ENCODE data around the gene ADGRV1. TPM values are rescaled to one million over a fixed set of nuclear protein-coding genes. Genes with fewer than 3 reads are reported as not detected.
A peak's percentile ranks its signal among the peaks of the same experiment; 100 is the strongest.
"Not testable (repeated sequence)": the region's sequence is repeated elsewhere in the genome, so short reads cannot be mapped to it uniquely, and the experiment has no call there.

ADGRV1 gene
- total and polyA plus RNA-seq, 9 of the 15 experiments (the other 6 are each of a cell fraction or from before 2014, with no cell fraction given) = 21.7 to 156 (median 58.2) TPM

GRCh38 chr5:91049800-91050199, 491.2 kb downstream of the ADGRV1 start:
- Histone ChIP-seq H3K36me3 (ENCODE audit: control insufficient read depth, insufficient read depth, low read length) (no peaks in the 10 kb centered on the region), H3K9me1 (ENCODE audit: control insufficient read depth, insufficient read depth, low read length) (no peaks in the 10 kb centered on the region), H2AFZ (ENCODE audit: low read depth, low read length) (no peak overlapping the region), H3K27ac (ENCODE audit: extremely low read depth, low read depth, low read length) (no peak overlapping the region), H3K4me1 (replicated peaks in 1 of 2; ENCODE audit: control insufficient read depth in 2 of 2, insufficient read depth in 2 of 2, low read length in 2 of 2) (no peaks in the 10 kb centered on the region; a peak in 1 of 5 replicates), H3K9me3 (replicated peaks; ENCODE audit: control insufficient read depth, insufficient read depth, low read depth, low read length) (no peaks in the 10 kb centered on the region), H3K9ac (ENCODE audit: insufficient read depth in 1 of 2, low read depth in 2 of 2, low read length in 2 of 2) (no peak overlapping the region), H3K4me2 (ENCODE audit: insufficient read depth, low read length) (no peak overlapping the region), H3K79me2 (ENCODE audit: control insufficient read depth, insufficient read depth, low read length) (no peaks in the 10 kb centered on the region), H3K27me3 (ENCODE audit: control insufficient read depth in 2 of 2, insufficient read depth in 2 of 2, low read length in 2 of 2) (no peaks in the 10 kb centered on the region), H3K4me3 (no peak overlapping the region), H4K20me1 (replicated peaks; ENCODE audit: control insufficient read depth, insufficient read depth, low read length) (no peaks in the 10 kb centered on the region)
- ChIA-PET POLR2A (no interaction called here), CTCF (ENCODE audit: low intra/inter-chr PET ratio) (no interaction called here)
- TF ChIP-seq TAL1 (IDR thresholded peaks at IDR 0.05) (no peak), SMAD1 (IDR thresholded peaks at IDR 0.05; ENCODE audit: low read depth, low read length, partially characterized antibody) (no peak), ZNF79 (CRISPR knock-in tag; IDR thresholded peaks at IDR 0.05; ENCODE audit: low read depth) (no peak), ZBTB34 (CRISPR knock-in tag; IDR thresholded peaks at IDR 0.05) (no peak), FOSL1 (tag; conservative IDR thresholded peaks at IDR 0.05) (peak; percentile 66)
- intact Hi-C loops (cut with micrococcal nuclease) (no loop called here), in situ Hi-C loops (cut with MboI) (no loop called here)
- no TSS peak for BruUV-seq (replicated peaks)
- 68% methylated on average over 2 of the region's 2 CpGs for WGBS (ENCODE audit: insufficient coverage, low coverage, missing lambda C conversion rate)
- FAIRE-seq = no peak
- DNase-seq (ENCODE audit: extremely low read depth in 1 of 4, low spot score in 3 of 4) = no peak
- ATAC-seq = no peak

- POLR2A ChIA-PET; H3K9me3 ChIP-seq (replicated peaks; ENCODE audit: control insufficient read depth, insufficient read depth, low read depth, low read length); H3K79me2 ChIP-seq (ENCODE audit: control insufficient read depth, insufficient read depth, low read length); H4K20me1 ChIP-seq (replicated peaks; ENCODE audit: control insufficient read depth, insufficient read depth, low read length); ATAC-seq; H3K4me1 ChIP-seq (replicated peaks in 1 of 2; ENCODE audit: control insufficient read depth in 2 of 2, insufficient read depth in 2 of 2, low read length in 2 of 2); H3K4me2 ChIP-seq (ENCODE audit: insufficient read depth, low read length); FAIRE-seq; in situ Hi-C loops (cut with MboI); H3K36me3 ChIP-seq (ENCODE audit: control insufficient read depth, insufficient read depth, low read length); BruUV-seq (replicated peaks); DNase-seq (ENCODE audit: extremely low read depth in 1 of 4, low spot score in 3 of 4); H3K9me1 ChIP-seq (ENCODE audit: control insufficient read depth, insufficient read depth, low read length); H3K9ac ChIP-seq (ENCODE audit: insufficient read depth in 1 of 2, low read depth in 2 of 2, low read length in 2 of 2); H3K27ac ChIP-seq (ENCODE audit: extremely low read depth, low read depth, low read length); H3K4me3 ChIP-seq; H3K27me3 ChIP-seq (ENCODE audit: control insufficient read depth in 2 of 2, insufficient read depth in 2 of 2, low read length in 2 of 2); H2AFZ ChIP-seq (ENCODE audit: low read depth, low read length); CTCF ChIA-PET (ENCODE audit: low intra/inter-chr PET ratio); intact Hi-C loops (cut with micrococcal nuclease): not testable (repeated sequence)
- 89% methylated on average over 8 of the region's 8 CpGs for WGBS (ENCODE audit: insufficient coverage, low coverage, missing lambda C conversion rate)
Observed at GRCh38 chr5:91052411-91052810, 493.8 kb downstream of the ADGRV1 start.

All from K562 (cell line).